ENCODE results near the gene AFF1. TPM values are rescaled to one million over a fixed set of nuclear protein-coding genes. Genes with fewer than 3 reads are reported as not detected.
A peak's percentile ranks its signal among the peaks of the same experiment; 100 is the strongest.
"Not testable (repeated sequence)": the region's sequence is repeated elsewhere in the genome, so short reads cannot be mapped to it uniquely, and the experiment has no call there.

Gene AFF1
- total and polyA plus RNA-seq, 2 donors from 2014 or later = 13.4 to 187 TPM

DNA sequence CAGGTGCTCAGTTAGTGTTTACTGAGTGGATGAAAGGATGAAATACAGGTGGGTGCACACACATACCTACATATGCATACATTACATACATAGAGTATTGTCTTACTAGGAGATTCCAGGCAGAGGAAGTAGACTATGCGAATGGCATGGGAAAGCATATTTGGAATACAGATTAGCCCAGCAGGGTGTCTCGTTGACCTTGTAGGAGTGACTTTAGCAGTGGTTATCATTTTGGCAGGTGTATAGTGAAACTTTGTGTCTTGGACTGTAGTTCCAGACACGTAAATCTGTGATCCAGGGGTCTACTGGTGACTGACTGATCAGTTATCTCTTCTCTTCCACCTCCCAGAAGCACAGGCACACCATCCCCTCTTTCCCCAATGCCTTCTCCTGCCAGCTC lies 199.3 kb downstream of the AFF1 start:
- Histone ChIP-seq H3K9ac (ENCODE audit: low read length in 3 of 3) (no peak overlapping the region), H3K27me3 (ENCODE audit: control insufficient read depth, insufficient read depth, low read length) (no peaks in the 10 kb centered on the region), H3K9me3 (ENCODE audit: control insufficient read depth in 2 of 3, insufficient read depth in 1 of 3, low read length in 3 of 3) (no peaks in the 10 kb centered on the region), H3K4me3 (ENCODE audit: low read length in 3 of 3) (no peak overlapping the region), H3K4me1 (ENCODE audit: control insufficient read depth in 2 of 3, insufficient read depth in 2 of 3, low read depth in 1 of 3, low read length in 3 of 3) (no peaks in the 10 kb centered on the region), H3K36me3 (ENCODE audit: control insufficient read depth in 2 of 3, insufficient read depth in 3 of 3, low read length in 3 of 3) (peaks cover 0 to 68% (median 40%) of the 10 kb centered on the region in 3 donors), H3K27ac (ENCODE audit: low read depth in 2 of 2, low read length in 2 of 2) (no peak overlapping the region)
- intact Hi-C loops (cut with DNase I) = no loop called here
- no peak for DNase-seq
- no peak for FAIRE-seq
- TF ChIP-seq, protein P1, sequence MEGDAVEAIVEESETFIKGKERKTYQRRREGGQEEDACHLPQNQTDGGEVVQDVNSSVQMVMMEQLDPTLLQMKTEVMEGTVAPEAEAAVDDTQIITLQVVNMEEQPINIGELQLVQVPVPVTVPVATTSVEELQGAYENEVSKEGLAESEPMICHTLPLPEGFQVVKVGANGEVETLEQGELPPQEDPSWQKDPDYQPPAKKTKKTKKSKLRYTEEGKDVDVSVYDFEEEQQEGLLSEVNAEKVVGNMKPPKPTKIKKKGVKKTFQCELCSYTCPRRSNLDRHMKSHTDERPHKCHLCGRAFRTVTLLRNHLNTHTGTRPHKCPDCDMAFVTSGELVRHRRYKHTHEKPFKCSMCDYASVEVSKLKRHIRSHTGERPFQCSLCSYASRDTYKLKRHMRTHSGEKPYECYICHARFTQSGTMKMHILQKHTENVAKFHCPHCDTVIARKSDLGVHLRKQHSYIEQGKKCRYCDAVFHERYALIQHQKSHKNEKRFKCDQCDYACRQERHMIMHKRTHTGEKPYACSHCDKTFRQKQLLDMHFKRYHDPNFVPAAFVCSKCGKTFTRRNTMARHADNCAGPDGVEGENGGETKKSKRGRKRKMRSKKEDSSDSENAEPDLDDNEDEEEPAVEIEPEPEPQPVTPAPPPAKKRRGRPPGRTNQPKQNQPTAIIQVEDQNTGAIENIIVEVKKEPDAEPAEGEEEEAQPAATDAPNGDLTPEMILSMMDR (IDR thresholded peaks at IDR 0.05; ENCODE audit: borderline replicate concordance, extremely low read depth, insufficient read depth) = no peak

DNA sequence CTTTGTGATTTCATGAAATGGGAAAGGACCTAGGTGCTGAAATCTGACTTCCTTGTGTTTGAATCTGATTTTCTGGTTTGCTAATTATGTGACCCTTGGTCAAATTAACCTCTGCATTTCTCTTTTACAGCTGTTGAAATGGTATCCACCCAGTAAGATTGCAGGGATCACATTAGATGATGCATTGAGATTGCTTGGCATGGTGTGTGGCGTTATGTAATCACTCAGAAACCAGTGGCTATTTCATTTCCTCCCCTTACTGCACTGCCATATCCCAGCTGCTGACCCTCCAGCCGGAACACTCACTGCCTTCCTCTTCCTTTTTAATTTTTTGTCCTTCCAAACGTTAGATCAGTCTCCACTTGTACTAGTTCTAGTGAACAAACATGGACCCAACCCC lies 206.6 kb downstream of the AFF1 start:
- Histone ChIP-seq H3K9ac (ENCODE audit: low read length in 3 of 3) (no peak overlapping the region), H3K4me1 (ENCODE audit: control insufficient read depth in 2 of 3, insufficient read depth in 2 of 3, low read depth in 1 of 3, low read length in 3 of 3) (peaks cover 0 to 2% (median 0%) of the 10 kb centered on the region in 3 donors), H3K27me3 (ENCODE audit: control insufficient read depth, insufficient read depth, low read length) (no peaks in the 10 kb centered on the region), H3K4me3 (ENCODE audit: low read length in 3 of 3) (no peak overlapping the region), H3K9me3 (ENCODE audit: control insufficient read depth in 2 of 3, insufficient read depth in 1 of 3, low read length in 3 of 3) (no peaks in the 10 kb centered on the region), H3K27ac (ENCODE audit: low read depth in 2 of 2, low read length in 2 of 2) (no peak overlapping the region), H3K36me3 (ENCODE audit: control insufficient read depth in 2 of 3, insufficient read depth in 3 of 3, low read length in 3 of 3) (peaks cover 0 to 22% (median 7%) of the 10 kb centered on the region in 3 donors)
- no peak for DNase-seq
- no peak for FAIRE-seq
- intact Hi-C loops (cut with DNase I) = no loop called here
- TF ChIP-seq, protein P1 (IDR thresholded peaks at IDR 0.05; ENCODE audit: borderline replicate concordance, extremely low read depth, insufficient read depth) = no peak

DNA sequence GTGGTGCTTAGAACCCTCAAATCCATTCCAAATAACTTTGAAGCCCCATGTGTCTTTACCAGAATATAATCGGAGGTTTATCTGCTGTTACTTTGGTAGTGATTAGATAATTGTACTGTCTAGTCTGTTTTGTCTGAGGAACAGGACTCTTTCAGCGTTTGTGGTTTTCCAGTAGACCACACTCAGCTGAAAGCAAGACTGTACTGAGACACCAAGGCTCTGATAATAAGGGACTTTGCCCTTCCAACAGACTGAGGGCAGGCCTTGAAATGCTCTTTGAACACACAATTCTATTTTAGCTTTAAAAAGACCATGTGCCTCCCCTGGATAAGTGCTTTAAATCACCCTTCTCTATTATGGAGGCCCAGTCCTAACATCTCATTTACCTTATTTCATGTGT lies 209.5 kb downstream of the AFF1 start:
- H3K36me3 ChIP-seq (ENCODE audit: control insufficient read depth in 2 of 3, insufficient read depth in 3 of 3, low read length in 3 of 3) = peaks cover 0 to 15% (median 3%) of the 10 kb centered on the region in 3 donors

DNA sequence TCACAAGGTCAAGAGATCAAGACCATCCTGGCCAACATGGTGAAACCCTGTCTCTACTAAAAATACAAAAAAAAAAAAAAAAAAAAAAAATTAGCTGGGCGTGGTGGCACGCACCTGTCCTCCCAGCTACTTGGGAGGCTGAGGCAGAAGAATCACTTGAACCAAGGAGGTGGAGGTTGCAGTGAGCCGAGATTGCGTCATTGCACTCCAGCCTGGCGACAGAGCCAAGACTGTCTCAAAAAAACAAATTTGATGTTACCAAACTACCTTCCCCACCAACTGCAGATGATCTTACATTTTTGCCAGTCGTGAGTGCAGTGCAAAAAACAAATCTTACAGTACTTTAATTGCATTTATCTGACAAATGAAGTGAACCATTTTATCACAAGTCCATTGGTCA lies 211.1 kb downstream of the AFF1 start:
- FAIRE-seq; H3K9me3 ChIP-seq (ENCODE audit: control insufficient read depth in 2 of 3, insufficient read depth in 1 of 3, low read length in 3 of 3); H3K27me3 ChIP-seq (ENCODE audit: control insufficient read depth, insufficient read depth, low read length); H3K9ac ChIP-seq (ENCODE audit: low read length in 3 of 3); H3K27ac ChIP-seq (ENCODE audit: low read depth in 2 of 2, low read length in 2 of 2); H3K4me1 ChIP-seq (ENCODE audit: control insufficient read depth in 2 of 3, insufficient read depth in 2 of 3, low read depth in 1 of 3, low read length in 3 of 3); intact Hi-C loops (cut with DNase I); H3K4me3 ChIP-seq (ENCODE audit: low read length in 3 of 3); DNase-seq: not testable (repeated sequence)
- peaks cover 0 to 15% (median 3%) of the 10 kb centered on the region in 3 donors for H3K36me3 ChIP-seq (ENCODE audit: control insufficient read depth in 2 of 3, insufficient read depth in 3 of 3, low read length in 3 of 3)

More for the DNA sequence above, 209.5 kb downstream of the AFF1 start:
- TF ChIP-seq, protein P1 (IDR thresholded peaks at IDR 0.05; ENCODE audit: borderline replicate concordance, extremely low read depth, insufficient read depth) = no peak
- H3K9me3 ChIP-seq (ENCODE audit: control insufficient read depth in 2 of 3, insufficient read depth in 1 of 3, low read length in 3 of 3) = no peaks in the 10 kb centered on the region
- DNase-seq (no peak), FAIRE-seq (no peak)
- no peak overlapping the region for H3K4me3 ChIP-seq (ENCODE audit: low read length in 3 of 3)
- H3K27ac ChIP-seq (ENCODE audit: low read depth in 2 of 2, low read length in 2 of 2) = peak overlapping the region; percentile 28 to 35
- intact Hi-C loops (cut with DNase I) = no loop called here
- H3K4me1 ChIP-seq (ENCODE audit: control insufficient read depth in 2 of 3, insufficient read depth in 2 of 3, low read depth in 1 of 3, low read length in 3 of 3) = peaks cover 0 to 2% (median 0%) of the 10 kb centered on the region in 3 donors
- H3K9ac ChIP-seq (ENCODE audit: low read length in 3 of 3) = no peak overlapping the region
- H3K27me3 ChIP-seq (ENCODE audit: control insufficient read depth, insufficient read depth, low read length) = no peaks in the 10 kb centered on the region
